Breast epithelium (tissue), 3 donors: Measurements from ENCODE around the gene SPCS1.

ENCODE experiments used
- POLR2A ChIP-seq: fragments of 450-650 bp; IDR thresholded peaks from one replicate; pipeline ENCODE4 v1.6.1; 2016; ENCODE audit warnings: antibody characterized with exemption, mild to moderate bottlenecking, moderate library complexity
- TF ChIP-seq, protein P1 (sequence below), 3 donors: fragments of 450-650 bp; IDR thresholded peaks; one replicate each; pipeline ENCODE4 v1.5.1; 2016 to 2017; ENCODE audit warnings: antibody characterized with exemption in 3 of 3, mild to moderate bottlenecking in 3 of 3, moderate library complexity in 3 of 3

- TF ChIP-seq POLR2A, result no peak
- TF ChIP-seq, protein P1, sequence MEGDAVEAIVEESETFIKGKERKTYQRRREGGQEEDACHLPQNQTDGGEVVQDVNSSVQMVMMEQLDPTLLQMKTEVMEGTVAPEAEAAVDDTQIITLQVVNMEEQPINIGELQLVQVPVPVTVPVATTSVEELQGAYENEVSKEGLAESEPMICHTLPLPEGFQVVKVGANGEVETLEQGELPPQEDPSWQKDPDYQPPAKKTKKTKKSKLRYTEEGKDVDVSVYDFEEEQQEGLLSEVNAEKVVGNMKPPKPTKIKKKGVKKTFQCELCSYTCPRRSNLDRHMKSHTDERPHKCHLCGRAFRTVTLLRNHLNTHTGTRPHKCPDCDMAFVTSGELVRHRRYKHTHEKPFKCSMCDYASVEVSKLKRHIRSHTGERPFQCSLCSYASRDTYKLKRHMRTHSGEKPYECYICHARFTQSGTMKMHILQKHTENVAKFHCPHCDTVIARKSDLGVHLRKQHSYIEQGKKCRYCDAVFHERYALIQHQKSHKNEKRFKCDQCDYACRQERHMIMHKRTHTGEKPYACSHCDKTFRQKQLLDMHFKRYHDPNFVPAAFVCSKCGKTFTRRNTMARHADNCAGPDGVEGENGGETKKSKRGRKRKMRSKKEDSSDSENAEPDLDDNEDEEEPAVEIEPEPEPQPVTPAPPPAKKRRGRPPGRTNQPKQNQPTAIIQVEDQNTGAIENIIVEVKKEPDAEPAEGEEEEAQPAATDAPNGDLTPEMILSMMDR (IDR thresholded peaks at IDR 0.05), result no peak
Observed at GRCh38 chr3:52689151-52689550, 16.8 kb upstream of the SPCS1 start.
